MCF 10A (cell line): ENCODE results near the gene NSRP1. TPM values are rescaled to one million over a fixed set of nuclear protein-coding genes. Genes with fewer than 3 reads are reported as not detected.
"Not testable (repeated sequence)": the region's sequence is repeated elsewhere in the genome, so short reads cannot be mapped to it uniquely, and the experiment has no call there.

ENCODE experiments used
- BruUV-seq: library from RNA; stranded (reverse); fragments of 400-500 nt; replicated peaks from 2 replicates; lab custom pipeline; 2021; lab: Mats Ljungman, UMichigan
- CTCF ChIA-PET: fragments of 300-600 bp; sonication (Branson Sonifier 250); formaldehyde crosslinking; extraction: SDS; loops from one replicate; lab custom pipeline; 2021; ENCODE audit warnings: antibody characterized with exemption, inconsistent platforms; lab: Yijun Ruan, JAX
- POLR2A ChIA-PET: fragments of 300-600, 350-650 bp; sonication (Branson Sonifier 250); formaldehyde crosslinking; extraction: SDS; loops from one replicate; lab custom pipeline; 2020; ENCODE audit warnings: antibody characterized with exemption, inconsistent platforms; lab: Yijun Ruan, JAX
- DNase-seq: peaks from one replicate; pipeline ENCODE4 v3.0.0-alpha.2; 2018; ENCODE audit not compliant: unreplicated experiment
- H3K27ac Mint-ChIP-seq: one replicate; pipeline ENCODE4 v1.8.0; 2022; ENCODE audit warnings: mild to moderate bottlenecking, low read depth, mixed read lengths; ENCODE audit not compliant: unreplicated experiment
- H3K27me3 Mint-ChIP-seq: one replicate; pipeline ENCODE4 v1.8.0; 2022; ENCODE audit warnings: mixed read lengths; ENCODE audit not compliant: insufficient read depth, unreplicated experiment
- H3K36me3 Mint-ChIP-seq: one replicate; pipeline ENCODE4 v1.8.0; 2022; ENCODE audit warnings: mild to moderate bottlenecking, moderate library complexity, mixed read lengths; ENCODE audit not compliant: insufficient read depth, unreplicated experiment
- H3K4me1 Mint-ChIP-seq: one replicate; pipeline ENCODE4 v1.8.0; 2022; ENCODE audit warnings: mixed read lengths; ENCODE audit not compliant: insufficient read depth, unreplicated experiment
- H3K4me3 Mint-ChIP-seq: one replicate; pipeline ENCODE4 v1.8.0; 2022; ENCODE audit warnings: mild to moderate bottlenecking, moderate library complexity, mixed read lengths; ENCODE audit not compliant: unreplicated experiment
- H3K9me3 Mint-ChIP-seq: one replicate; pipeline ENCODE4 v1.8.0; 2022; ENCODE audit warnings: mixed read lengths; ENCODE audit not compliant: unreplicated experiment
- intact Hi-C: fragments of 100-400 bp; cut with micrococcal nuclease; formaldehyde crosslinking; loops from 2 replicates; pipeline ENCODE4 v1.14.1; 2022
- total RNA-seq: library from RNA; stranded (reverse); gene quantifications from 2 replicates; pipeline ENCODE4 v1.2.3, GENCODE V29; 2022
- TF ChIP-seq, protein P1 (sequence below): fragments of 200-600 bp; IDR thresholded peaks from one replicate; pipeline ENCODE4 v1.8.0; 2022; ENCODE audit warnings: antibody characterized with exemption, mild to moderate bottlenecking; ENCODE audit not compliant: unreplicated experiment

Gene NSRP1
- total RNA-seq, 1 experiment from 2014 or later: 57.3 TPM

DNA sequence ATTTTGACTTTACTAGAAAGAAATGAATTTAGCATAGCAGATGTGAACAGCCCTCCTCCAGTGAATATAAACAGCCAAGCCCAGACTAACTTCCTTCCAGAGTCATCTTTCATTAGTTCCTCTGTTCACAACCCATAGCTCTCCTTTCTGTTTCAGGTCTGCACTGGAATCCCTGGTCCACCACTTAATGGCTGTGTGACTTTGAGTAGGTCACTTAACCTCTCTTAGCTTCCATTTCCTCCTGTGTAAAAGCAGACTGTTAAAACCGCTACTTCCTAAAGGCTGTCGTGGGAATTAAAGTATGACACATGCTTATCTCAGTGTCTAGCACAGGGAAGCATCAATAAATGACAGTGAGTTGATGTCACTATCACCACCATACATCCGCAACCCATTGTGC is 111.4 kb downstream of the NSRP1 start:
- intact Hi-C loops: no loop called here
- TF ChIP-seq, protein P1, sequence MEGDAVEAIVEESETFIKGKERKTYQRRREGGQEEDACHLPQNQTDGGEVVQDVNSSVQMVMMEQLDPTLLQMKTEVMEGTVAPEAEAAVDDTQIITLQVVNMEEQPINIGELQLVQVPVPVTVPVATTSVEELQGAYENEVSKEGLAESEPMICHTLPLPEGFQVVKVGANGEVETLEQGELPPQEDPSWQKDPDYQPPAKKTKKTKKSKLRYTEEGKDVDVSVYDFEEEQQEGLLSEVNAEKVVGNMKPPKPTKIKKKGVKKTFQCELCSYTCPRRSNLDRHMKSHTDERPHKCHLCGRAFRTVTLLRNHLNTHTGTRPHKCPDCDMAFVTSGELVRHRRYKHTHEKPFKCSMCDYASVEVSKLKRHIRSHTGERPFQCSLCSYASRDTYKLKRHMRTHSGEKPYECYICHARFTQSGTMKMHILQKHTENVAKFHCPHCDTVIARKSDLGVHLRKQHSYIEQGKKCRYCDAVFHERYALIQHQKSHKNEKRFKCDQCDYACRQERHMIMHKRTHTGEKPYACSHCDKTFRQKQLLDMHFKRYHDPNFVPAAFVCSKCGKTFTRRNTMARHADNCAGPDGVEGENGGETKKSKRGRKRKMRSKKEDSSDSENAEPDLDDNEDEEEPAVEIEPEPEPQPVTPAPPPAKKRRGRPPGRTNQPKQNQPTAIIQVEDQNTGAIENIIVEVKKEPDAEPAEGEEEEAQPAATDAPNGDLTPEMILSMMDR: no peak
- BruUV-seq: no TSS peak
- ChIA-PET CTCF (interaction anchor here (0.7 kb wide), 1 partner anchor 69 kb away, joined by 3 read pairs; no protein-coding TSS in a partner anchor), POLR2A (interaction anchor here (0.6 kb wide), 1 partner anchor 85 kb away, joined by 3 read pairs; no protein-coding TSS in a partner anchor)
- Mint-ChIP-seq H3K27ac (no peak overlapping the region), H3K36me3 (no peaks in the 10 kb centered on the region), H3K27me3 (peaks cover 14% of the 10 kb centered on the region), H3K4me3 (no peak overlapping the region), H3K9me3 (no peaks in the 10 kb centered on the region), H3K4me1 (no peaks in the 10 kb centered on the region)
- no peak for DNase-seq

DNA sequence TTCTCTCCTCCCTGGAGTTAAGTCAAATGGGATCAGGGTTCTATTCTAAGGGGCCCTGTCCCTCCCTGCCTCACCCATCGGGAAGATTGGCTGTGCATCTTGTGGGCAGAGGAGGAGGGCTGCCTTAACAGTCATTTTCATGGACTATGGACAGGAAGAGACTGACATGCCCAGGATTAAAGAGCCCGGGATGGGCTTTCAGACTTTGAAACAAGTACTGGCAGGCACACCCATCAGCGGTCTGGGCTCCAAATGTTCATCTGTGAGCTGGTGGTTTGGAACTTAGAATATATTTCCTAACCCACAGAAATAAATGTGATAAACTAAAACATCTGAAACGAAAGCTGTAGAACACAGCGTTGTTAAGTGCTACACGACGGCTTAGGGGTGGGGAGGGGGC is 112.4 kb downstream of the NSRP1 start:
- Mint-ChIP-seq H3K9me3 (no peaks in the 10 kb centered on the region), H3K4me1 (no peaks in the 10 kb centered on the region), H3K27ac (no peak overlapping the region), H3K4me3 (no peak overlapping the region), H3K27me3 (peaks cover 24% of the 10 kb centered on the region), H3K36me3 (no peaks in the 10 kb centered on the region)
- no peak for DNase-seq
- POLR2A ChIA-PET: interaction anchor here (0.7 to 1.2 kb wide), 2 partner anchors 45 to 147 kb away, joined by 3 read pairs; no protein-coding TSS in a partner anchor
- TF ChIP-seq, protein P1: no peak
- intact Hi-C loops: no loop called here
- no TSS peak for BruUV-seq
- CTCF ChIA-PET: no interaction called here

DNA sequence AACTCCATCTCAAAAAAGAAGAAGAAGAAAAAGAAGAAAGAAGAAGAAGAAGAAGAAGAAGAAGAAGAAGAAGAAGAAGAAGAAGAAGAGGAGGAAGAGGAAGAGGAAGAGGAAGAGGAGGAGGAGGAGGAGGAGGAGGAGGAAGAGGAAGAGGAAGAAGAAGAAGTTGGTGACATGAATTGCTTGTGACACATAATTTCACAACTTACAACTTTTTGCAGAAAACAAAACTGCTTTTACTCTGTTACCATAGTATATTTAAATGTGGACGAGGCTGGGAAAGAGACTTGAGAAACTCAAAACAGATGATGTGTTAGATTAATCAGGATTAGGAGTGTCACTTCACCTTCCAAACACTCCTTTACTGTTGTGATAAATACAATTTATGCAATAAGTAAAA is 113.4 kb downstream of the NSRP1 start:
- H3K36me3 Mint-ChIP-seq, DNase-seq, H3K27ac Mint-ChIP-seq, BruUV-seq, intact Hi-C loops, H3K4me1 Mint-ChIP-seq, H3K9me3 Mint-ChIP-seq, H3K4me3 Mint-ChIP-seq: not testable (repeated sequence)
- POLR2A ChIA-PET: interaction anchor here (1.2 kb wide), 1 partner anchor 44 kb away, joined by 3 read pairs; no protein-coding TSS in a partner anchor
- peaks cover 34% of the 10 kb centered on the region for H3K27me3 Mint-ChIP-seq
- CTCF ChIA-PET: interaction anchor here (0.7 kb wide), 1 partner anchor 17 kb away, joined by 4 read pairs; no protein-coding TSS in a partner anchor

DNA sequence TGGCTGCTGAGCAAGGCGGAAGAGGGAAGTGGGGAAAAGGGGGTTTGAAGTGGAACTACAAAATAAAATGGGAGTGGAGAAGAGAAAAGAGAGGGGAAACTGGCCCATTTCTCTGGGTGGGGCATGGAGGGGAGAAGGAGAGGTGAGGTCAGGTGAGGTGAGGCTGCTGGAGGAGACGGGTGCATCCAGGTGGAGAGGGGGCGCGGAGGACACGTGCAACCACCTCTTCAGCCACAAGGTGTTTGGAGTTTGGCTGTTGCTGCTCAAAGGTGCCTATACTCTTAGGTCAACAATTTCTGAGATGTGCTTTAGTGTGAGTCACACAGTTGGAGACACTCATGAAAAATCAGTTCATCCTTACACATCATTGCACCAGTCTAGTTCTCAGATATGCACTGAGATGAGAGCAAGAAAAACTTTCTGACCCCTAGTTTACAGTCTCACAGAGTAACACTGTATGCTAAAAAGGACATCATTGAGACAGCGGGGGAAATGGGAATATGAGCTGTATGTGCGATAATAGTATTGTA is 114.0 kb downstream of the NSRP1 start:
- Mint-ChIP-seq H3K36me3 (no peaks in the 10 kb centered on the region), H3K27me3 (peaks cover 41% of the 10 kb centered on the region), H3K27ac (no peak overlapping the region), H3K9me3 (no peaks in the 10 kb centered on the region), H3K4me1 (no peaks in the 10 kb centered on the region), H3K4me3 (no peak overlapping the region)
- TF ChIP-seq, protein P1: no peak
- ChIA-PET POLR2A (no interaction called here), CTCF (no interaction called here)
- intact Hi-C loops: no loop called here
- DNase-seq: no peak
- BruUV-seq: no TSS peak
